SK-MEL-5 (cell line): ENCODE data around the gene VSTM4. TPM values are rescaled to one million over a fixed set of nuclear protein-coding genes. Genes with fewer than 3 reads are reported as not detected.

Source experiments
- DNase-seq: peaks from one replicate; pipeline ENCODE4 v3.0.0-alpha.2; 2016; ENCODE audit warnings: low read depth, low spot score
- in situ Hi-C: cut with HindIII; loops from 2 replicates; pipeline ENCODE4 v1.10.0; 2016; ENCODE audit warnings: low sequenced_read_pairs, high pct_unique_total_duplicates, low pct_unique_long_range_greater_than_20kb
- total RNA-seq: library from RNA; depleted of rRNA; stranded (reverse); fragments of >200 nt; shearing (Covaris generic); gene quantifications from 2 replicates; pipeline ENCODE4 v1.2.3, GENCODE V29; 2014

Gene VSTM4
- total RNA-seq, 1 experiment from 2014 or later = not detected

DNA sequence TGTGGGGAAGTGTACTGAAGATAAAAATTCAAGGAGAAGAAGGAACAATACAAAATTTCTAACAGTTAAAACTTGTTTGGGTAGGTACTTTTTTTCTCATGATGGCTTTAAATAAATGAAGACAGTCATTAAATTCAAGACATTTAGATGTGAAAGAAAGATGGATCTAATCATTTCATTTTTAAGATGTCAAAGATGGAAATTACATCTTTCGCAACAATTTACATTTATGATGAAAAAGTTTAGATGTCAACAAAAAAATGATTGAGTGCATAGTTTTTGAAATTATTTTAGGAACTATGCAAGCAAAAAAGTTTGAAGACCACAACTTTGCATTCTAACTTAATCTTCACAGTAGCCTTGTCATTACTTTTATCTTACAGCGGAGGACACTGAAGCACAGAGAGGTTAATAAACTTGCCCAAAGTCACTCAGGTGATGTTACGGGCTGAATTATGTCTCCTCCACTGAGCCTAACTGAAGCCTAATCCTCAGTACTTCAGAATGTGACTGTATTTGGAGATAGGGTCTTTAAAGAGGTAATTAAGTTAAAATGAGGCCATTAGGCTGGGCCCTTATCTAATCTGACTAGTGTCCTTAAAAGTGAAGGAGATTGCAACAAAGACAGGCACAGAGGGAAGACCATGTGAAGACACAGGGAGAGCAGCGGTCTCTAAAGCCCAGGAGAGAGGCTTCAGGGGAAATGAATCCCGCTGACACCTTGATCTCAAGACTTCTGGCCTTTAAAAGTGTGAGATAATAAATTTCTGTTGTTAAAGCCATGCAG is 48.2 kb downstream of the VSTM4 start:
- in situ Hi-C loops = no loop called here
- no peak for DNase-seq

DNA sequence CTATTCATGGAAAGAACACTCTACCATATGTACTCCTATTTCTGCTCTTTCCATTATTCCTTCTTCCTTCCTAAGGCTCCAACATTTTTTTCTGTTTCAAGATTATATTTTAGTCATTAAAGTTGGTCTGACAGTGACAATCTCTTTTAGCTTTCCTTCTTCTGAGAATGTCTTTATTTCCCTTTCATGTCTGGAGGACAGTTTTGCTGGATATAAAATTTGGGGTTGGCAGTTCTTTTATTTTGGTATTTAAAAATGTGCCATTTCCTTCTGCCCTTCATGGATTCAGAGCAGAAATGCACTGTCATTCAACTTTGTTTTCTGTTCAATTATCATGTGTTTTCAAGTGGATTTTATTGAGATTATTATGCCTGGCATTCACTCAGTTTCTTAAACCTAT is 53.1 kb downstream of the VSTM4 start:
- in situ Hi-C loops = no loop called here
- DNase-seq = no peak

DNA sequence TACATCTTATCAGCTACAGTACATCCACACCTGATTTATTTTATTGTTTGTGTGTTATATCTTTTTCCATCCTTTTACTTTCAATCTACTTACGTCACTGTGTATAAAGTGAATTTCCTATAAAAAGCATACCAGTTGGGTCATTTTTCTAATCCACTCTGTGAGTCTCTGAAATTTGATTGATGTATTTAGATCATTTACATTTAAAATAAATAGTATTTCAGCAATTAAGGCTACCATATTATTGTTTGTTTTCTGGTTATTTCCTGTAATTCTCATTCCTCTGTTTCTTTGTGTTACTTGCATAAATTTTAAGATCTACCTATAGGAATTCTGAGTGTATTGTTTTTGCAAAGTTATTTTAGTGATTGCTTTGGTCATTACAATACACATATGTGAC is 53.7 kb downstream of the VSTM4 start:
- in situ Hi-C loops = no loop called here
- no peak for DNase-seq

GRCh38 chr10:49058463-49059255 is 56.7 kb downstream of the VSTM4 start:
- in situ Hi-C loops = no loop called here
- no peak for DNase-seq

DNA sequence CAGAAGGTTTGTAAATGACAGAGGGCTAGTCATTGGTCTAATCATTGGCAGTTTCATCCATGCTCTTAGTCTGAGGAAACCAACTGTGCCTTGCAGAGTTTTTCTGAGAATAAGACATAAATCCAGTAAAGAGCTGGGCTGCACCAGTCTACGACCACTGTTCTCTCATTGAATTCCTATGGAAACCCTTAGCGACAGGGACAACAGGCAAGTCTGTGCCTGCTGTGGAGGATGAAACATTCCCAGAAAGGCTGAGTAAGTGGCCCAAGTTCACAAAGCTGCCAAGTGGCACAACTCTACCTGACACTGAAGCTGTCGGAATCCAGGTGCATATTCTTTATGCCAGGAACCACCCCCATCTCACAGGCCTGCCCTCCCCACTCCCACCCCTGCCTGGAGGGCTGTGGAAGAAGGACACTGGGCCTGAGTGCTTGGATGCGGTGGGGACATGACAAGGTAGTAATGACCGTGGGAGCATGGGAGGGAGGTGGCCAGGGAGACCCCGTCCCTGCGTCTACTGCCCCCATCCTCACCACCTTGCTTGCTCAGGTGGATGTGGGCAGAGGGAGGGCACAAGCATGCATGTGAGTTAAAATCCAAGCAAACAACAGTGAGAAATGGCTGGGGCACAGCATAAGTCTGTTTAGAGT is 58.0 kb downstream of the VSTM4 start:
- DNase-seq = no peak
- in situ Hi-C loops = no loop called here

- in situ Hi-C loops = no loop called here
- no peak for DNase-seq
These were observed 59.0 kb downstream of the VSTM4 start for GRCh38 chr10:49056356-49056755.

- DNase-seq = no peak
- in situ Hi-C loops = no loop called here
These were observed 60.0 kb downstream of the VSTM4 start for GRCh38 chr10:49055221-49055849.

GRCh38 chr10:49054753-49055152 is 60.6 kb downstream of the VSTM4 start:
- DNase-seq = no peak
- in situ Hi-C loops = no loop called here

DNA sequence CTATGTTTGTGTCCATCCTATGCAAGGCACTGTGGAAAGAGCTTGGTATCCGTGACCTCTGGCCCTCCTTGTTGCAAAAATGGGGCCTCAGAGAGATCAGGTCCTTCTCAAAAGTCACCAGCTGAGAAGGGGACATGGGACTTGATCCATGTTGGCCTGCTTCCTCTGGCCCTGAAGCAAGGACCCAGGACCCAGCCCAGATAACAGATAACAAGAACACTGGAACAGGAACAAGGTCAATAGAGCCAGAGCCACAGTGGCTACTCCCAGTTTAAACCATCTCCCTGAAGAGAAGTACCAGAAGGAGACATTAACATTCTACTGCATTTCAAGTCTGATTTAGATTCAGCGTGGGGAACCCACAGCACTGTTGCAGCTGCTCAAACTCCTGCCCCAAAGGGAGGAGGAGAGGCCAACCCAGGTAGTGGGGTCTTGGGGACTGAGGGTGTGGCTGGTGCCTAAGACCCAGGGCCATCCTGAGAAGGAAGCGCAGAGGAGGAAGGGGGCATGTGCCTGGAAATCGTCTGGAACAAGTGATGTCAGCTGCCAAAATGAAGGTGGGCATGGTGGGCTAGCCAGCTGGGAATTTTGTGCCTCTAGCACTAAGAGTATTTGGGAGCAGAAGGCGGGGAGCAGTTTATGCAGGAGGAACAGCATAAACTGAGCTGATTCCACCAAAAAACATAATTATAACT is 61.2 kb downstream of the VSTM4 start:
- no peak for DNase-seq
- in situ Hi-C loops = no loop called here

GRCh38 chr10:49053053-49053997 is 62.0 kb downstream of the VSTM4 start:
- in situ Hi-C loops = no loop called here
- DNase-seq = no peak

DNA sequence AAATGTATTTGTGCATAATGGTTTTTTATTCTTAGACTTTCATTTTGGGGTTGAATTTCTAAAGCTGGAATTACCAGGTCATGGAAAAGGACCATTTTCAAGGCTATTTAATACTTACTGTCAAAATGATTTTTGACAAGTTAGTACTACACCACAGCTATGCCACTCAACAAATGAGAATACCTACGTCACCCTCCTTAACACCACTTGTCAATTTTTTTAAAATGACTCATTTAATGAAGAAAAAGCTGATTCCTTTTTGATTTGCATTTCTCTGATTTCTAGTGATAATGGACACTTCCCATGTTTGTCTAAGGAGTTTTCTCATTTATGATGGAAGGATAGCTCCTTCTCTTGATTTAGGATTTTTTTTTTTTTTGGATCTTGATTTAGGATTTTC is 63.3 kb downstream of the VSTM4 start:
- no peak for DNase-seq
- in situ Hi-C loops = no loop called here

DNA sequence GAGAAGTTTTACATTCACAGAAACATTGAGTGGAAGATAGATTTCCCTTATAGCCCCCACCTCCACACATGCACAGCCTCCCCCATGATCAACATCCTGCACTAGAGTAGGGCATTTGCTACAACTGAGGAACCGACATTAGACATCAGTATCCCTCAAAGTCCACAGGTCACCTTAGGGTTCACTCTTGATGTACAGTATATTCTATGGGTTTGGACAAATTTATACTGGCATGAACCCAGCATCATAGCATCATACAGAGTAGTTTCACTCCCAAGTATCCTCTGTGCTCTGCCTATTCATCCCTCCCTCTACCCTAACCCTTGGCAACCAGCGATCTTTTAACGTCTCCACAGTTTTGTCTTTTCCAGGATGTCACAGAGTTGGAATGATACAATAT is 64.4 kb downstream of the VSTM4 start:
- in situ Hi-C loops = no loop called here
- DNase-seq = no peak

DNA sequence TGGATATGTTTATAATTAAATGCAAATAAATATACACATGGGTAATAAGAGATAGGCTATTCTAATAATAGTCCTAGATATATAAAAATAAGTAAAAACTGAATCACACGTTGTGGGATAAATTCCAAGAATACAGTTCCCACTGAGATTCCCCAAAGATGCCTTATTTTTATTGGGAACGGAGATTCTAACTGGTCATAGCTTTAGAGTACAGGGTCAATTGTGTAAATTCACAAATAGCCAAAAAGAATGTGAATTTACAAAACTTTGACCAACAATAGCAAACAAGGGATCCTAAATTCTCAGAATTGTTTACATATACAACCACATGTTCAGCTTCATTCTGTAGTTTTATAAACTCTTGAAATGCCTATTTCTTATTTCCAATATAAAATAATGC is 65.0 kb downstream of the VSTM4 start:
- in situ Hi-C loops = no loop called here
- DNase-seq = no peak

DNA sequence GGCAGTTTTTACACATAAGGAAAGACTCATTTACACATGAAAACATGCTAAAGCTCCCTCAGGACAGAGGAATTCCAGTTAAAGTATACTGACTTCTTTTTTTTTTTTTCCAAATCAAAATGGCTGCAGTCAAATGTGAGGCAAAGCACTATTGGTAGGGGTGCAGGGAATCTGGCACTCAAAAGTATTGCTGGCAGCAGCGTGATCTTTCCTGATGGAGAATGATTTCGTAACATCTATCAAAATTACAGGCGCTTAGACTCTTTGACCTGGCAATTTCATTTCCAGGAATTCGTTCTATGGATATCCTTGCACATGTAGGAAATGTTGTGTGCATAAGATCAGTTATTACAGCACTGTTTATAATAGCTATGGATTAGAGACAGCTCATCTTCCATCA is 65.7 kb downstream of the VSTM4 start:
- in situ Hi-C loops = no loop called here
- no peak for DNase-seq

- DNase-seq = no peak
- in situ Hi-C loops = no loop called here
These were observed 68.1 kb downstream of the VSTM4 start for GRCh38 chr10:49047128-49047639.
